DND-41 (cell line): ENCODE measurements around the gene RABGAP1L.

Experiments
- CTCF ChIP-seq: IDR thresholded peaks from 2 replicates; pipeline ENCODE4 v1.5.1; 2012; ENCODE audit warnings: borderline replicate concordance, low read length, moderate library complexity, mild to moderate bottlenecking; ENCODE audit not compliant: poor library complexity, severe bottlenecking; ENCODE audit errors: extremely low read depth
- EZH2 ChIP-seq: IDR thresholded peaks from 3 replicates; pipeline ENCODE4 v1.6.1; 2012; ENCODE audit warnings: borderline replicate concordance, low read depth, mild to moderate bottlenecking, moderate library complexity, low read length, inconsistent platforms; ENCODE audit not compliant: severe bottlenecking

- TF ChIP-seq CTCF = no peak
- TF ChIP-seq EZH2 = no peak
Measured at GRCh38 chr1:174914991-174915390, 755.7 kb downstream of the RABGAP1L start.
